Cerebellar cortex (tissue), 1 donor: ENCODE results near the gene MC5R.
A peak's percentile ranks its signal among the peaks of the same experiment; 100 is the strongest.
"Not testable (repeated sequence)": the region's sequence is repeated elsewhere in the genome, so short reads cannot be mapped to it uniquely, and the experiment has no call there.

Source experiments
- DNase-seq: peaks from one replicate; pipeline ENCODE4 v3.0.0-alpha.2; 2015; ENCODE audit warnings: low spot score

The MC5R gene

GRCh38 chr18:13849791-13850190 lies 25.8 kb downstream of the MC5R start:
- no peak for DNase-seq

- DNase-seq: not testable (repeated sequence)
These were observed 38.9 kb downstream of the MC5R start for GRCh38 chr18:13862898-13863297.

GRCh38 chr18:13868501-13869271 lies 44.7 kb downstream of the MC5R start:
- peak; percentile 72 for DNase-seq

- peak; percentile 83 for DNase-seq
These were observed 47.8 kb downstream of the MC5R start for GRCh38 chr18:13871701-13872100.

- DNase-seq: no peak
These were observed 48.4 kb downstream of the MC5R start for GRCh38 chr18:13872373-13872772.

- no peak for DNase-seq
These were observed 49.0 kb downstream of the MC5R start for GRCh38 chr18:13872932-13873331.

GRCh38 chr18:13874558-13874957 lies 50.6 kb downstream of the MC5R start:
- no peak for DNase-seq
